Spleen (tissue), 11 donors: Measurements from ENCODE around the gene TSHZ3. TPM values are rescaled to one million over a fixed set of nuclear protein-coding genes. Genes with fewer than 3 reads are reported as not detected.

Experiments used
- DNase-seq: peaks from one replicate; pipeline ENCODE4 v3.0.0-alpha.2; 2020
- H3K27ac ChIP-seq, 8 donors: fragments of 200-600 bp; sonication (generic) in 7 of 8; 1 replicate in 4 of 8; 2 replicates in 4 of 8; pipeline versions ENCODE4 v1.5.0 to v1.8.0; 2016 to 2021; ENCODE audit warnings: inconsistent platforms in 4 of 8, mild to moderate bottlenecking in 4 of 8, moderate library complexity in 1 of 8
- H3K27me3 ChIP-seq, 7 donors: fragments of 200-600 bp; sonication (generic) in 6 of 7; replicated peaks in 1 of 7; 1 replicate in 4 of 7; 2 replicates in 3 of 7; pipeline versions ENCODE4 v1.5.0 to v1.8.0; 2016 to 2021; ENCODE audit warnings: inconsistent platforms in 3 of 7, mild to moderate bottlenecking in 1 of 7
- H3K36me3 ChIP-seq, 6 donors: fragments of 200-600 bp; sonication (generic) in 5 of 6; 1 replicate in 4 of 6; 2 replicates in 2 of 6; pipeline versions ENCODE4 v1.5.0 to v1.8.0; 2016 to 2021; ENCODE audit warnings: inconsistent platforms in 2 of 6
- H3K4me1 ChIP-seq, 6 donors: fragments of 200-600 bp; sonication (generic) in 5 of 6; 1 replicate in 3 of 6; 2 replicates in 3 of 6; pipeline versions ENCODE4 v1.5.0 to v1.8.0; 2016 to 2021; ENCODE audit warnings: inconsistent platforms in 3 of 6
- H3K4me3 ChIP-seq, 8 donors: fragments of 200-600 bp; sonication (generic) in 7 of 8; 1 replicate in 4 of 8; 2 replicates in 4 of 8; pipeline versions ENCODE4 v1.5.0 to v1.8.0; 2016 to 2021; ENCODE audit warnings: inconsistent platforms in 4 of 8, mild to moderate bottlenecking in 4 of 8, moderate library complexity in 2 of 8
- H3K9me3 ChIP-seq, 8 donors: fragments of 200-600 bp; sonication (generic) in 7 of 8; 1 replicate in 4 of 8; 2 replicates in 4 of 8; pipeline versions ENCODE4 v1.5.0 to v1.8.0; 2016 to 2021; ENCODE audit warnings: inconsistent platforms in 4 of 8
- CTCF ChIP-seq, 11 experiments: fragments of 200-600 bp in 7 of 11; fragments of 450-650 bp in 4 of 11; sonication (generic) in 4 of 11; IDR thresholded peaks in 8 of 11; conservative IDR thresholded peaks in 3 of 11; 1 replicate in 7 of 11; 2 replicates in 4 of 11; pipeline versions ENCODE4 v1.4.0 to v1.8.0; 2016 to 2021; ENCODE audit warnings: antibody characterized with exemption in 11 of 11, inconsistent platforms in 4 of 11, mild to moderate bottlenecking in 1 of 11
- POLR2A ChIP-seq, 3 donors: fragments of 450-650 bp; IDR thresholded peaks; one replicate each; pipeline ENCODE4 v1.5.1; 2017; ENCODE audit warnings: antibody characterized with exemption in 3 of 3, mild to moderate bottlenecking in 1 of 3
- POLR2AphosphoS5 ChIP-seq, 3 donors: sonication (generic); formaldehyde crosslinking; IDR thresholded peaks; one replicate each; pipeline ENCODE4 v1.5.1; 2017; ENCODE audit warnings: antibody characterized with exemption in 3 of 3
- WGBS, 5 donors: extraction: QIAGEN DNeasy Blood & Tissue Kit in 3 of 5; methylation state at CpG; one replicate each; pipeline versions ENCODE4 v1.1.5 to v1.1.7; 2013 to 2018; 5-methylcytosine and 5-hydroxymethylcytosine counted together
- intact Hi-C: fragments of 100-400 bp; cut with DNase I; formaldehyde crosslinking; loops from one replicate; pipeline ENCODE4 v1.15.0; 2023; ENCODE audit warnings: low total_unique reads
- polyA plus RNA-seq, 3 donors: library from polyadenylated mRNA; stranded (reverse); fragments of 200-250 nt; gene quantifications; one replicate each; pipeline ENCODE4 v1.2.1, GENCODE V29; 2013
- total RNA-seq, 7 donors: library from RNA; depleted of rRNA in 3 of 7; stranded (reverse); fragments of >200 nt in 3 of 7; fragmentation: NEBNext Ultra II Directional in 4 of 7; extraction: Animal tissue kit (Norgen Biotek cat#: 25700) in 4 of 7; gene quantifications; one replicate each; pipeline versions ENCODE4 v1.1.0 to v1.2.1, GENCODE V29; 2016 to 2021
- donor health status: healthy with polysubstance abuse.
- donor health status: DM: no; HTN: no; CAD: no; lungs with moderate emphysema.
- donor health status: DM: no; HTN: no; CAD: no.
- donor health status: Bipolar disorder and iron deficiency.
- donor health status: healthy.
- donor health status: DM: no; HTN: no; CAD: no.
- donor health status: DM: yes; HTN: yes; CAD: no.

Gene TSHZ3
- total and polyA plus RNA-seq, 10 donors = 1.2 to 24.6 (median 13.4) TPM

DNA sequence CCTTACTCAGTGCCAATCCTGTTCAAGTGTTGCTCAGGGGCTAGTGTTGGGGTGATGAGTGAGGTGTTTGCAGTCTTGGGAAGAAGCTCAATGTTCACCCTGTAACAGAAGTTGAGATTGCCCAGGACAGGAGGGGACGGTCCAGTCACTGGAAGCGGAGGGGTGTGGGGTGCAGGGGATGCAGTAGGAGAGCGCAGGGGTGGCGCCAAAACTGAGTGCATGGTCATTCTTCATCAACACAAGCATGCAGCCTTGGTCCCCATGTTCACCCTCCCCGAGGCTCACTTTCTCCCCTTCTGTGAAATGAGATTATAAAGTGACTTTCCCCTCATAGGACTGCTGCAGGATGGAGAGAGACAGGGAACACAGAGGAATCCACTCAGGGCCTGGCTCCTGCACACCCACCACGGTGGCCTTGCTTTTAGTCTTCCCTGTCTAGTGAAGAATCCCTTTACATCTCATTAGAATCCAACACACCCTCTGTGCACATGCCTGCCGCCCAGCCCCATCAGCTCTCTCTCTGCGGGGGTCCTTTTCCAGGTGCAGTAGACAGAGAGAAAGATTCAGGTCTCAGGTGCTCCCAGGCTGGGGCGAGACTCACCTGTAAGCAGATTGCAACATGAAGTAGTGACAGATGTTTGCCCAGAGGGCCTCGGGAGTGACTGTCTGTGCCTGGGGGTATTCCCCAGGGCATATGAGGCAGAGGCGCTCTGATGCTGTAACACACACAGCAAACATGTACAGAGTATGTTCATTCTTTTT is 93.2 kb downstream of the TSHZ3 start:
- intact Hi-C loops = no loop called here

GRCh38 chr19:31255174-31255799 is 93.9 kb downstream of the TSHZ3 start:
- 77 to 80% (median 79%) methylated on average over 11 to 13 of the region's 13 CpGs for WGBS, 5 donors
- TF ChIP-seq POLR2A (IDR thresholded peaks at IDR 0.05) (no peak), POLR2AphosphoS5 (IDR thresholded peaks at IDR 0.05) (no peak), CTCF (IDR thresholded peaks at IDR 0.05 in 8 of 11, conservative IDR thresholded peaks at IDR 0.05 in 3 of 11) (no peak)

More for the DNA sequence above, 93.2 kb downstream of the TSHZ3 start:
- H3K4me1 ChIP-seq = peaks cover 0 to 10% (median 2%) of the 10 kb centered on the region in 6 donors
- WGBS, 5 donors = 84 to 93% (median 88%) methylated on average over 9 to 11 of the region's 11 CpGs
- H3K9me3 ChIP-seq = no peaks in the 10 kb centered on the region
- no peak overlapping the region for H3K27ac ChIP-seq
- TF ChIP-seq POLR2AphosphoS5 (IDR thresholded peaks at IDR 0.05) (no peak), POLR2A (IDR thresholded peaks at IDR 0.05) (no peak), CTCF (IDR thresholded peaks at IDR 0.05 in 8 of 11, conservative IDR thresholded peaks at IDR 0.05 in 3 of 11) (no peak)
- no peak for DNase-seq
- no peak overlapping the region for H3K4me3 ChIP-seq
- H3K27me3 ChIP-seq = no peaks in the 10 kb centered on the region
- no peaks in the 10 kb centered on the region for H3K36me3 ChIP-seq

GRCh38 chr19:31254611-31255010 is 94.6 kb downstream of the TSHZ3 start:
- no peak for DNase-seq
- TF ChIP-seq POLR2A (IDR thresholded peaks at IDR 0.05) (no peak), CTCF (IDR thresholded peaks at IDR 0.05 in 8 of 11, conservative IDR thresholded peaks at IDR 0.05 in 3 of 11) (no peak), POLR2AphosphoS5 (IDR thresholded peaks at IDR 0.05) (no peak)
- 86 to 95% (median 87%) methylated on average over 4 of the region's 4 CpGs for WGBS, 5 donors
- H3K4me3 ChIP-seq = no peak overlapping the region
- intact Hi-C loops = no loop called here
- H3K36me3 ChIP-seq = no peaks in the 10 kb centered on the region
- H3K4me1 ChIP-seq = no peaks in the 10 kb centered on the region
- H3K9me3 ChIP-seq = no peaks in the 10 kb centered on the region
- no peak overlapping the region for H3K27ac ChIP-seq
- no peaks in the 10 kb centered on the region for H3K27me3 ChIP-seq

More at GRCh38 chr19:31255174-31255799, 93.9 kb downstream of the TSHZ3 start:
- Histone ChIP-seq H3K27me3 (no peaks in the 10 kb centered on the region), H3K4me1 (peaks cover 0 to 2% (median 0%) of the 10 kb centered on the region in 6 donors), H3K36me3 (no peaks in the 10 kb centered on the region), H3K4me3 (no peak overlapping the region), H3K9me3 (no peaks in the 10 kb centered on the region), H3K27ac (no peak overlapping the region)
- DNase-seq = no peak
- intact Hi-C loops = no loop called here

DNA sequence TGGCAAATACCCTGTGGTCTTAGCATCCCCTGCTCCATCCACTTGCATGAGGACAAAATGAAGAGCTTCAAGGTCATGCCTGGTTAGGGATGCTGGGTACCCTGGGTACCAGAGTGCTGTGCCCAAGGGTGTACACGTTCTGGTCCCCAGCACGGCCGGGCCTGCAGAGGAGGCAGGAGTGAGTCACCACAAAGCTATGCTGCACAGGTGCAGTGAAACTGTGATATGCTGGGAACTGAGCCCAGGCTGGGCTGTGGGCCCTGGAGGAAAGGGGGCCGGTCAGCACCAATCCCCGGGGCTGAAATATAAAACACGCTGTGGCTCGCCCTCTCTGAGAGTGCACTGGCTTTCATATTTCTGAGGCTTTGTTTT is 95.1 kb downstream of the TSHZ3 start:
- no peaks in the 10 kb centered on the region for H3K36me3 ChIP-seq
- H3K27me3 ChIP-seq = no peaks in the 10 kb centered on the region
- no peaks in the 10 kb centered on the region for H3K9me3 ChIP-seq
- TF ChIP-seq POLR2A (IDR thresholded peaks at IDR 0.05) (no peak), POLR2AphosphoS5 (IDR thresholded peaks at IDR 0.05) (no peak), CTCF (IDR thresholded peaks at IDR 0.05 in 8 of 11, conservative IDR thresholded peaks at IDR 0.05 in 3 of 11) (no peak)
- intact Hi-C loops = no loop called here
- H3K4me1 ChIP-seq = no peaks in the 10 kb centered on the region
- 68 to 94% (median 90%) methylated on average over 7 of the region's 7 CpGs for WGBS, 5 donors
- no peak overlapping the region for H3K27ac ChIP-seq
- no peak for DNase-seq
- H3K4me3 ChIP-seq = no peak overlapping the region
